ENCODE measurements around the gene CFAP299. TPM values are rescaled to one million over a fixed set of nuclear protein-coding genes. Genes with fewer than 3 reads are reported as not detected.

Gene CFAP299
- total and polyA plus RNA-seq, 7 donors = 1.4 TPM; not detected in 6

DNA sequence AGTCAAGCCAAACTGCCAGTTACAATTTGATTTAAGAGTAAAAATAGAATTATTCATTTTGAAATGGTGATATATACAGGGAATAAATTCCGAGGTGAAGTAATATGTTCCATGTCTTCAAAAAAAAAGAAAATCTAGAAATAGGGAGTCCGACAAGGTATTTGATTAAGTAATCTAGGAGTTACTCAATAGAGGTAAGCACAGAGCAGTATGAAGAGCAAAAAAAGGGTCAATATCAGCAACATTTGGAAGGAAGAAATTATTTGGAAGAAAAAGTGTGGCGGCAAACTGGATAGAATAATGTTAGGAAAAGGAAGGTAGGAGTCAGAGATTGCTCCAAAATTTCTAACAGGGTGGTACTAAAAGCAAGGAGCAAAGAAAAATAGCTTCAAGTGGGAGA is 581.2 kb downstream of the CFAP299 start:
- Histone ChIP-seq H3K9me3 (no peaks in the 10 kb centered on the region), H3K36me3 (no peaks in the 10 kb centered on the region), H3K4me3 (no peak overlapping the region), H3K27me3 (no peaks in the 10 kb centered on the region), H3K27ac (no peak overlapping the region), H3K4me1 (no peaks in the 10 kb centered on the region)
- intact Hi-C loops (cut with DNase I) = no loop called here
- no peak for DNase-seq
- TF ChIP-seq POLR2AphosphoS5 (IDR thresholded peaks at IDR 0.05) (no peak), EP300 (IDR thresholded peaks at IDR 0.05) (no peak), POLR2A (IDR thresholded peaks at IDR 0.05) (no peak)
- TF ChIP-seq, protein P1, sequence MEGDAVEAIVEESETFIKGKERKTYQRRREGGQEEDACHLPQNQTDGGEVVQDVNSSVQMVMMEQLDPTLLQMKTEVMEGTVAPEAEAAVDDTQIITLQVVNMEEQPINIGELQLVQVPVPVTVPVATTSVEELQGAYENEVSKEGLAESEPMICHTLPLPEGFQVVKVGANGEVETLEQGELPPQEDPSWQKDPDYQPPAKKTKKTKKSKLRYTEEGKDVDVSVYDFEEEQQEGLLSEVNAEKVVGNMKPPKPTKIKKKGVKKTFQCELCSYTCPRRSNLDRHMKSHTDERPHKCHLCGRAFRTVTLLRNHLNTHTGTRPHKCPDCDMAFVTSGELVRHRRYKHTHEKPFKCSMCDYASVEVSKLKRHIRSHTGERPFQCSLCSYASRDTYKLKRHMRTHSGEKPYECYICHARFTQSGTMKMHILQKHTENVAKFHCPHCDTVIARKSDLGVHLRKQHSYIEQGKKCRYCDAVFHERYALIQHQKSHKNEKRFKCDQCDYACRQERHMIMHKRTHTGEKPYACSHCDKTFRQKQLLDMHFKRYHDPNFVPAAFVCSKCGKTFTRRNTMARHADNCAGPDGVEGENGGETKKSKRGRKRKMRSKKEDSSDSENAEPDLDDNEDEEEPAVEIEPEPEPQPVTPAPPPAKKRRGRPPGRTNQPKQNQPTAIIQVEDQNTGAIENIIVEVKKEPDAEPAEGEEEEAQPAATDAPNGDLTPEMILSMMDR (IDR thresholded peaks at IDR 0.05) = no peak
- 94 to 95% methylated on average over 3 of the region's 3 CpGs for WGBS, 2 donors

- no peaks in the 10 kb centered on the region for H3K9me3 ChIP-seq
- H3K27me3 ChIP-seq = no peaks in the 10 kb centered on the region
- H3K4me1 ChIP-seq = no peaks in the 10 kb centered on the region
- DNase-seq = no peak
- H3K4me3 ChIP-seq = no peak overlapping the region
- H3K36me3 ChIP-seq = no peaks in the 10 kb centered on the region
- intact Hi-C loops (cut with DNase I) = no loop called here
- TF ChIP-seq, protein P1 (IDR thresholded peaks at IDR 0.05) = no peak
- TF ChIP-seq EP300 (IDR thresholded peaks at IDR 0.05) = no peak
- no peak overlapping the region for H3K27ac ChIP-seq
Measured at GRCh38 chr4:80918004-80918403, 582.5 kb downstream of the CFAP299 start.

DNA sequence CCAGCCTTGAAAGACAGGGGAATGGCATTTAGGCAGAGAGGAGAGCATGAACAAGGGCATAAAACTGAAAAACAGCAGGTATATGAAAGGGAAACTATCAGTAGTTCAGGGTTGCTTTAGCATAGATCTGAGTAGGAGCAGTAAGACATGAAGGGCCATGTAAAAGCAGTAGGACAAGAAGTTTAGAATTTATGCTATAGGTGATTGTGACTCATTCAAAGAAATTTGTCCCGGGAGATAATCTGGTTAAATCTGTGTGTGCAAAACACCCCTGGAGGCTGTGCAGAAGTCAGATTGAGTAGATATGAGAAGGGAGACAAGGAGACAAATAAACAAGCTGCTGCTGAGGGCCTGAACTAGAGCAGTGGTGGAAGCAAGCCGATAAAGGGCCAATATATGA is 585.9 kb downstream of the CFAP299 start:
- H3K27me3 ChIP-seq = no peaks in the 10 kb centered on the region
- H3K4me3 ChIP-seq = no peak overlapping the region
- intact Hi-C loops (cut with DNase I) = no loop called here
- no peak overlapping the region for H3K27ac ChIP-seq
- no peaks in the 10 kb centered on the region for H3K9me3 ChIP-seq
- no peak for DNase-seq
- H3K36me3 ChIP-seq = no peaks in the 10 kb centered on the region
- TF ChIP-seq, protein P1 (IDR thresholded peaks at IDR 0.05) = no peak
- no peak for TF ChIP-seq EP300 (IDR thresholded peaks at IDR 0.05)
- no peak for TF ChIP-seq POLR2A (IDR thresholded peaks at IDR 0.05)
- TF ChIP-seq POLR2AphosphoS5 (IDR thresholded peaks at IDR 0.05) = no peak
- no peaks in the 10 kb centered on the region for H3K4me1 ChIP-seq
- WGBS, 2 donors = 87 to 92% methylated on average over 2 of the region's 2 CpGs

DNA sequence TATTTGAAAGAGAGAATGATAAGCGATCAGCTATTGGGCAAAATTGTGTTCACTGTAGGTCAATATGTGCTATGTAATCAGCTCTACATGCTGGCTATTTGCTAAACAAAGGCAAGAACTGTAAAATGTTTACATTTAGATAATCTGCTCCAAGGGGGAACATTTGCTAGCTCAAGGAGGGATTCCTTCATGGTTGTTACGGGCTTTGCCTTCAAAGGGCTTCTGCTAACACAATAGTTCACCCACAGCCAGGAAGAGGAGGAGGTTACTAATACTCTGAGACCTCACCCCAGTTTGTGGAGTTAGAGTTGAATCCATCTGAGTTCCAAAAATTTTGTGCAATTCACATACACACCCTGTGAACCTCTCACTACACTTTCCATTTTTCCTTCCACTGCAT is 587.4 kb downstream of the CFAP299 start:
- Histone ChIP-seq H3K4me3 (no peak overlapping the region), H3K27ac (no peak overlapping the region), H3K9me3 (no peaks in the 10 kb centered on the region), H3K36me3 (no peaks in the 10 kb centered on the region), H3K27me3 (no peaks in the 10 kb centered on the region), H3K4me1 (no peaks in the 10 kb centered on the region)
- WGBS, 2 donors = 86 to 91% methylated on average over 2 of the region's 2 CpGs
- intact Hi-C loops (cut with DNase I) = no loop called here
- no peak for TF ChIP-seq POLR2A (IDR thresholded peaks at IDR 0.05)
- TF ChIP-seq EP300 (IDR thresholded peaks at IDR 0.05) = no peak
- TF ChIP-seq POLR2AphosphoS5 (IDR thresholded peaks at IDR 0.05) = no peak
- TF ChIP-seq, protein P1 (IDR thresholded peaks at IDR 0.05) = no peak
- no peak for DNase-seq

DNA sequence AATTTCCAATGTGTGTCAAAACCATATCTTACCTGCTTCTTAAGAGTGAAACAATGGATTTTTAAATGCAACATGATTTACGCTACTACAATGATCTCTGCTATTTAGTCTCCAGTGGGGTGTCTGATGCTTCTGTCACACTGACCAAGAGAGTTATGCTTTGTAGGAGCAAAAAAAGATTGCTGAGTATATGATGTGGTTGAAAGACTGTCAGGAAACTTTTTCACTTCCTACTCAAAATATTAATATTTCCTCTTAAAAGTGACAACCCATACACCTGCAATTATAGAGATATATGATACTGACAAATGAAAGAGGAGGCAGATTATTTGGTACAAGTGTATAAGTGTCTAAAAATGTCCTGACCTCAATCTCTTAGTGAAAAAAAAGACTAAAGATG is 589.8 kb downstream of the CFAP299 start:
- Histone ChIP-seq H3K4me3 (no peak overlapping the region), H3K36me3 (no peaks in the 10 kb centered on the region), H3K27me3 (no peaks in the 10 kb centered on the region), H3K4me1 (no peaks in the 10 kb centered on the region), H3K27ac (no peak overlapping the region), H3K9me3 (no peaks in the 10 kb centered on the region)
- no peak for TF ChIP-seq EP300 (IDR thresholded peaks at IDR 0.05)
- no peak for TF ChIP-seq POLR2AphosphoS5 (IDR thresholded peaks at IDR 0.05)
- intact Hi-C loops (cut with DNase I) = no loop called here
- no peak for DNase-seq
- 95% methylated on average over 1 of the region's 1 CpG for WGBS, 2 donors
